ENCODE results near the gene GINS1.

GRCh38 chr20:25496968-25497401, 89.5 kb downstream of the GINS1 start:
- no peak for TF ChIP-seq CTCF (IDR thresholded peaks at IDR 0.05)
- no peak for TF ChIP-seq POLR2A (IDR thresholded peaks at IDR 0.05)
